IMR-90 (cell line): ENCODE data around the gene GLIPR1L2. TPM values are rescaled to one million over a fixed set of nuclear protein-coding genes. Genes with fewer than 3 reads are reported as not detected.
A peak's percentile ranks its signal among the peaks of the same experiment; 100 is the strongest.

Experiments used
- ATAC-seq: fragments of 200-7000 bp; cut with Tn5 transposase; 2 replicates; pipeline ENCODE4 v1.9.1; 2020; ENCODE audit warnings: low read depth, mild to moderate bottlenecking, moderate library complexity
- BruUV-seq: library from RNA; stranded (reverse); fragments of 400-500 nt; replicated peaks from 2 replicates; lab custom pipeline; 2021; lab: Mats Ljungman, UMichigan
- CTCF ChIA-PET: fragments of 300-600 bp; formaldehyde crosslinking; extraction: SDS; loops from one replicate; lab custom pipeline; 2021; ENCODE audit warnings: antibody characterized with exemption; lab: Yijun Ruan, JAX
- POLR2A ChIA-PET: fragments of 300-600 bp; sonication (Branson Sonifier 250); formaldehyde crosslinking; loops from one replicate; lab custom pipeline; 2022; ENCODE audit warnings: antibody characterized with exemption; ENCODE audit not compliant: unreplicated experiment; lab: Charles Lee
- DNase-seq: peaks from one replicate; pipeline ENCODE4 v3.0.0; 2013
- H2AFZ ChIP-seq: replicated peaks from 2 replicates; pipeline ENCODE3; 2013; ENCODE audit warnings: low read length, mild to moderate bottlenecking; ENCODE audit not compliant: poor library complexity
- H2AK5ac ChIP-seq: 2 replicates; pipeline ENCODE4 v1.6.1; 2013; ENCODE audit warnings: low read depth, low read length, inconsistent platforms
- H2AK9ac ChIP-seq: replicated peaks from 2 replicates; pipeline ENCODE3; 2013; ENCODE audit warnings: mild to moderate bottlenecking, low read depth, low read length, moderate library complexity; ENCODE audit not compliant: poor library complexity
- H2BK120ac ChIP-seq: 2 replicates; pipeline ENCODE4 v1.6.1; 2013; ENCODE audit warnings: low read depth, low read length, inconsistent platforms
- H2BK15ac ChIP-seq: 3 replicates; pipeline ENCODE4 v1.6.1; 2013; ENCODE audit warnings: low read depth, low read length, inconsistent platforms
- H2BK20ac ChIP-seq: 2 replicates; pipeline ENCODE4 v1.6.1; 2013; ENCODE audit warnings: low read depth, mild to moderate bottlenecking, inconsistent platforms, low read length, moderate library complexity
- H2BK5ac ChIP-seq: 2 replicates; pipeline ENCODE4 v1.6.1; 2013; ENCODE audit warnings: mild to moderate bottlenecking, low read depth, low read length, inconsistent platforms; ENCODE audit not compliant: poor library complexity, severe bottlenecking
- H3K14ac ChIP-seq: replicated peaks from 2 replicates; pipeline ENCODE4 v1.6.1; 2013; ENCODE audit warnings: low read depth, low read length, inconsistent platforms
- H3K18ac ChIP-seq: 2 replicates; pipeline ENCODE4 v1.6.1; 2013; ENCODE audit warnings: low read depth, low read length, control low read depth
- H3K23ac ChIP-seq: 2 replicates; pipeline ENCODE4 v1.6.1; 2013; ENCODE audit warnings: low read depth, low read length, inconsistent platforms
- H3K27ac ChIP-seq: 2 replicates; pipeline ENCODE4 v1.5.1; 2013; ENCODE audit warnings: mild to moderate bottlenecking, control low read depth, low read length; ENCODE audit not compliant: insufficient read depth
- H3K27me3 ChIP-seq: 2 replicates; pipeline ENCODE4 v1.6.1; 2013; ENCODE audit warnings: low read length; ENCODE audit not compliant: control insufficient read depth, insufficient read depth
- H3K36me3 ChIP-seq: 2 replicates; pipeline ENCODE4 v1.6.1; 2013; ENCODE audit warnings: low read length, mixed read lengths; ENCODE audit not compliant: control insufficient read depth, insufficient read depth
- H3K4ac ChIP-seq: 2 replicates; pipeline ENCODE4 v1.6.1; 2013; ENCODE audit warnings: low read depth, low read length, inconsistent platforms
- H3K4me1 ChIP-seq: 2 replicates; pipeline ENCODE4 v1.6.1; 2013; ENCODE audit warnings: low read length, mixed read lengths; ENCODE audit not compliant: control insufficient read depth, insufficient read depth
- H3K4me2 ChIP-seq: 2 replicates; pipeline ENCODE4 v1.6.1; 2013; ENCODE audit warnings: low read depth, mild to moderate bottlenecking, control low read depth, low read length, moderate library complexity
- H3K4me3 ChIP-seq: 2 replicates; pipeline ENCODE4 v1.5.1; 2013; ENCODE audit warnings: low read depth, mild to moderate bottlenecking, control low read depth, low read length, moderate library complexity; ENCODE audit not compliant: insufficient read depth
- H3K56ac ChIP-seq: 2 replicates; pipeline ENCODE4 v1.6.1; 2013; ENCODE audit warnings: low read length, inconsistent platforms; ENCODE audit not compliant: insufficient read depth; ENCODE audit errors: extremely low read depth
- H3K79me1 ChIP-seq, 2 experiments: 2 replicates each; pipeline ENCODE4 v1.6.1; 2013; ENCODE audit warnings: low read length in 2 of 2, inconsistent platforms in 1 of 2, low read depth in 1 of 2
- H3K9ac ChIP-seq: 2 replicates; pipeline ENCODE4 v1.6.1; 2013; ENCODE audit warnings: low read depth, low read length, control low read depth
- H3K9me1 ChIP-seq: 2 replicates; pipeline ENCODE4 v1.6.1; 2013; ENCODE audit warnings: low read length, inconsistent platforms; ENCODE audit not compliant: insufficient read depth
- H3K9me3 ChIP-seq: 2 replicates; pipeline ENCODE4 v1.6.1; 2013; ENCODE audit warnings: low read length; ENCODE audit not compliant: control insufficient read depth, insufficient read depth
- H4K20me1 ChIP-seq: 2 replicates; pipeline ENCODE4 v1.6.1; 2013; ENCODE audit warnings: low read length, inconsistent platforms; ENCODE audit not compliant: insufficient read depth
- H4K5ac ChIP-seq: 2 replicates; pipeline ENCODE4 v1.6.1; 2013; ENCODE audit warnings: mild to moderate bottlenecking, low read depth, low read length, control low read depth
- H4K8ac ChIP-seq, 2 experiments: 2 replicates each; pipeline ENCODE4 v1.6.1; 2013; ENCODE audit warnings: low read depth in 2 of 2, low read length in 2 of 2, control low read depth in 1 of 2, inconsistent platforms in 1 of 2
- H4K91ac ChIP-seq: 2 replicates; pipeline ENCODE4 v1.6.1; 2013; ENCODE audit warnings: low read depth, low read length, inconsistent platforms; ENCODE audit not compliant: insufficient read depth
- CEBPB ChIP-seq: IDR thresholded peaks from 2 replicates; pipeline ENCODE4 v1.6.1; 2012; ENCODE audit warnings: low read depth, low read length, improper control_type of control experiment
- MAZ ChIP-seq: IDR thresholded peaks from 2 replicates; pipeline ENCODE4 v1.6.1; 2012; ENCODE audit warnings: low read depth, mild to moderate bottlenecking, low read length, improper control_type of control experiment, moderate library complexity, borderline replicate concordance
- RCOR1 ChIP-seq: IDR thresholded peaks from 2 replicates; pipeline ENCODE4 v1.6.1; 2012; ENCODE audit warnings: mild to moderate bottlenecking, low read length, improper control_type of control experiment; ENCODE audit not compliant: insufficient replicate concordance
- RFX5 ChIP-seq: IDR thresholded peaks from 2 replicates; pipeline ENCODE4 v1.8.0; 2012; ENCODE audit warnings: low read depth, mild to moderate bottlenecking, low read length, moderate library complexity
- SMC3 ChIP-seq: fragments of 150-350 bp; IDR thresholded peaks from 2 replicates; pipeline ENCODE4 v1.6.1; 2016; ENCODE audit warnings: low read depth, mild to moderate bottlenecking, antibody characterized with exemption, low read length, moderate library complexity
- WGBS, 2 experiments: methylation state at CpG; one replicate each; pipeline versions ENCODE4 v1.1.5 to v1.1.7; 2013; ENCODE audit warnings: missing lambda C conversion rate in 2 of 2; ENCODE audit not compliant: insufficient read length in 1 of 2; ENCODE audit errors: extremely low coverage in 2 of 2; 5-methylcytosine and 5-hydroxymethylcytosine counted together
- dilution Hi-C: fragments of 300-500 bp; cut with HindIII; formaldehyde crosslinking; loops from one replicate; pipeline ENCODE4 v1.14.3; 2018; ENCODE audit warnings: low sequenced_read_pairs; ENCODE audit not compliant: unreplicated experiment
- in situ Hi-C: fragments of 300-500 bp; cut with MboI; formaldehyde crosslinking; loops from 3 replicates; pipeline ENCODE4 v1.14.3; 2019; ENCODE audit warnings: low sequenced_read_pairs, inconsistent platforms, mixed read lengths
- intact Hi-C: fragments of 100-400 bp; cut with micrococcal nuclease; formaldehyde crosslinking; loops from 2 replicates; pipeline ENCODE4 v1.10.0; 2022
- polyA plus RNA-seq, 3 experiments: library from polyadenylated mRNA; depleted of rRNA; stranded (reverse); fragments of >200 nt; gene quantifications; 2 replicates each; pipeline ENCODE4 v1.2.3, GENCODE V29; 2012; ENCODE audit warnings: low replicate concordance in 1 of 3
- total RNA-seq: library from RNA; depleted of rRNA; stranded (reverse); fragments of >200 nt; gene quantifications from 2 replicates; pipeline ENCODE4 v1.2.3, GENCODE V29; 2012
- TF ChIP-seq, protein P1 (sequence below): fragments of 150-350 bp; IDR thresholded peaks from 2 replicates; pipeline ENCODE4 v1.6.1; 2017; ENCODE audit warnings: mild to moderate bottlenecking, antibody characterized with exemption, low read length, low read depth

Gene GLIPR1L2
- total and polyA plus RNA-seq, 2 of the 4 experiments (the other 2 are of a cell fraction), result 0.07 TPM; not detected in 1

- no peak overlapping the region for H2AFZ ChIP-seq
Measured at GRCh38 chr12:75378354-75378753, 12.5 kb upstream of the GLIPR1L2 start.

More at GRCh38 chr12:75378354-75378753, 12.5 kb upstream of the GLIPR1L2 start:
- Histone ChIP-seq H4K5ac (no peak overlapping the region), H3K36me3 (no peaks in the 10 kb centered on the region), H2AK9ac (no peak overlapping the region), H3K18ac (no peak overlapping the region), H4K91ac (no peak overlapping the region), H3K9me1 (no peaks in the 10 kb centered on the region; the same call in 1 of the 2 replicates), H3K14ac (peak overlapping the region; percentile 39; the same call in 1 of the 2 replicates), H2BK20ac (no peak overlapping the region; the same call in 1 of the 2 replicates), H3K4me2 (no peak overlapping the region), H3K27ac (peak overlapping the region; percentile 76; the same call in 1 of the 2 replicates), H3K4ac (0 out of 2 replicates have a peak overlapping the region, but pooled peaks have one; percentile 15), H3K27me3 (no peaks in the 10 kb centered on the region), H3K56ac (no peak overlapping the region), H2BK5ac (peak overlapping the region; percentile 48), H3K9me3 (no peaks in the 10 kb centered on the region), H3K9ac (peak overlapping the region; percentile 29; the same call in 1 of the 2 replicates), H3K4me3 (no peak overlapping the region), H3K4me1 (peaks cover 8% of the 10 kb centered on the region), H3K79me1 (no peaks in the 10 kb centered on the region), H4K20me1 (no peaks in the 10 kb centered on the region), H2BK15ac (no peak overlapping the region), H4K8ac (peak overlapping the region in 1 of 2 experiments; percentile 69; a peak in 2 of 4 replicates), H2BK120ac (peak overlapping the region; percentile 62), H3K23ac (no peak overlapping the region), H2AK5ac (no peak overlapping the region)
- no TSS peak for BruUV-seq
- intact Hi-C loops (loop anchor here (2.0 kb wide), 1 partner anchor 44 kb away; the partner anchor contains the start of gene GLIPR1L1), dilution Hi-C loops (no loop called here), in situ Hi-C loops (no loop called here)
- TF ChIP-seq RFX5, result no peak
- TF ChIP-seq SMC3, result no peak
- TF ChIP-seq CEBPB, result peak; percentile 81
- no peak for TF ChIP-seq RCOR1
- TF ChIP-seq, protein P1, sequence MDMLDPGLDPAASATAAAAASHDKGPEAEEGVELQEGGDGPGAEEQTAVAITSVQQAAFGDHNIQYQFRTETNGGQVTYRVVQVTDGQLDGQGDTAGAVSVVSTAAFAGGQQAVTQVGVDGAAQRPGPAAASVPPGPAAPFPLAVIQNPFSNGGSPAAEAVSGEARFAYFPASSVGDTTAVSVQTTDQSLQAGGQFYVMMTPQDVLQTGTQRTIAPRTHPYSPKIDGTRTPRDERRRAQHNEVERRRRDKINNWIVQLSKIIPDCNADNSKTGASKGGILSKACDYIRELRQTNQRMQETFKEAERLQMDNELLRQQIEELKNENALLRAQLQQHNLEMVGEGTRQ, result no peak
- no peak for TF ChIP-seq MAZ
- peak; percentile 68 for DNase-seq
- ChIA-PET CTCF (no interaction called here), POLR2A (no interaction called here)
- whole genome bisulfite sequencing, 2 experiments, result 80% methylated on average over 1 of the region's 1 CpG; no CpG with 5 or more reads in 1 of the 2 experiments
- peak; percentile 69 for ATAC-seq
